Measurements from ENCODE around the gene COL8A2.

COL8A2 gene

DNA sequence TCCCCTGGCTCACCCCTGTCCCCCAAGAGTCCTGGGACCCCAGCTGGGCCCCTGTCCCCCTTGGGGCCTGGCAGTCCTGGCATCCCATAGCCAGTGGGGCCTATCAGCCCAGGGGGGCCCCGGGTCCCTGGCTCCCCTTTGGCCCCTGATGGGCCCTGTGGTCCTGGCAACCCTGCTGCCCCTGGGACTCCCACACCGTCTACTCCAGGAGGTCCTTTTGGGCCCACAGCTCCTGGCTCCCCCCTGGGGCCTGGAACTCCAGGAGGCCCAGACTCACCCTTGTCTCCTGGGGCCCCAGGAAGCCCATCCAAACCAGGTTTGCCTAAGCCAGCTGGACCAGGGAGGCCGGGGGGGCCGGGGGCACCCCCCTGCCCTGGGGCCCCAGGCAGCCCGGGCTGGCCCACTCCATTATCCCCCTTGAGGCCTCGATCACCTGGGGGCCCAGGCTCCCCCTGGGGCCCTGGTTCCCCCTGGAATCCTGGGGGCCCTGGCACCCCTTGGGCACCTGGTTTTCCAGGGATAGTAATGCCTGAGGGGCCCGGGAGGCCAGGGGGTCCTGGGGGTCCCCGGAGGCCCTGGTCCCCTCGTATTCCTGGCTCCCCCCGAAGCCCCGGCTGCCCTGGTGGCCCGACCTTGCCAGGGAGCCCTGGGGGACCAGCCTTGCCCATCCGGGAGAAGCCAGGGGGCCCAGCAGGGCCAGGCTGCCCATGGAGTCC is 26.2 kb downstream of the COL8A2 start:
- TF ChIP-seq CTCF (IDR thresholded peaks at IDR 0.05; ENCODE audit: insufficient read depth, low read length, missing control alignments): no peak
- no peak overlapping the region for H3K4me3 ChIP-seq (ENCODE audit: low read depth, low read length)
- no peak for DNase-seq (ENCODE audit: low read depth, low spot score)
- POLR2A ChIA-PET: no interaction called here
- CTCF ChIA-PET: interaction anchor here (0.6 to 18.7 kb wide), 10 partner anchors 8 to 321 kb away, joined by 3 to 453 read pairs (median 8); partner anchors contain the start of gene TRAPPC3

GRCh38 chr1:36097693-36098585 is 27.1 kb downstream of the COL8A2 start:
- ChIA-PET CTCF (interaction anchor here (0.6 to 18.7 kb wide), 16 partner anchors 9 to 322 kb away, joined by 3 to 453 read pairs (median 5); partner anchors contain the start of gene TRAPPC3), POLR2A (interaction anchor here (0.6 kb wide), 1 partner anchor 100 kb away, joined by 3 read pairs; no protein-coding TSS in a partner anchor)
- no peak for DNase-seq (ENCODE audit: low read depth, low spot score)
- H3K4me3 ChIP-seq (ENCODE audit: low read depth, low read length): no peak overlapping the region
- TF ChIP-seq CTCF (IDR thresholded peaks at IDR 0.05; ENCODE audit: insufficient read depth, low read length, missing control alignments): no peak

- POLR2A ChIA-PET: interaction anchor here (0.6 kb wide), 1 partner anchor 102 kb away, joined by 3 read pairs; no protein-coding TSS in a partner anchor
- H3K4me3 ChIP-seq (ENCODE audit: low read depth, low read length): no peak overlapping the region
- TF ChIP-seq CTCF (IDR thresholded peaks at IDR 0.05; ENCODE audit: insufficient read depth, low read length, missing control alignments): peak; percentile 52
- CTCF ChIA-PET: interaction anchor here (0.6 to 18.7 kb wide), 14 partner anchors 9 to 292 kb away, joined by 3 to 453 read pairs (median 4); partner anchors contain the start of gene TRAPPC3
- no peak for DNase-seq (ENCODE audit: low read depth, low spot score)
Measured at GRCh38 chr1:36096500-36097432, 28.3 kb downstream of the COL8A2 start.

DNA sequence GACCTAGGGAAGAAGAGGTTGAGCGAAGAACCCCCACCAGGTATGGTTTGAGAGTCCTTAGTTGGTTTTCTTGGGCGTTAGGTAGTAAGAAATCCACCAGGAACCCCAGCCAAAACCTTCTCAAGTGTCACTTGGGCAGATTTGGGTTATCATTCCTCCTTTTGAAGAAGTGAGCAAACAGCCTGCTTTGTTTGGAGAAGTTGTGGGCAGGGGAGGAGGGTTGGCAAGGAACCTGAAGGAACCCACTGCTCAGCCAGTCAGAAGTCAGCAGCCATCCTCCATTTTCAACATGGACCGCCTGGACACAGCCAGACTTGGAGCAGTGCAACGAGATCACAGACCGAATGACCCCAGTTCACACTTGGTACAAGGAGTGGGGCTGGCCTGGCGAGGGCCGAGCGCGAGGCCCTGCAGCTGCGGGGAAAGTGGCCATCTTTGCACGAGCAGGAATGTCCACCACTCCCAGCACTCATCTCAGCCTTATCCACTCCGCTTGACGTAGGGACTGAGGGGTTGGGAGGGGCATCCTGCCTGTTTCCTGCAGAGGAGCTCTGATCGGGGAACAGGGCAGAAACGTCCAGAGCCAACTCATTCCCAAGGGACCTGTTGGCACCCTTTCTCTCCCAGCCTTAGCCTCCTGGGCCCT is 29.1 kb downstream of the COL8A2 start:
- H3K4me3 ChIP-seq (ENCODE audit: low read depth, low read length): no peak overlapping the region
- ChIA-PET CTCF (interaction anchor here (0.6 to 18.7 kb wide), 10 partner anchors 9 to 291 kb away, joined by 3 to 453 read pairs (median 8); partner anchors contain the start of gene TRAPPC3), POLR2A (no interaction called here)
- no peak for TF ChIP-seq CTCF (IDR thresholded peaks at IDR 0.05; ENCODE audit: insufficient read depth, low read length, missing control alignments)
- no peak for DNase-seq (ENCODE audit: low read depth, low spot score)

- TF ChIP-seq CTCF (IDR thresholded peaks at IDR 0.05; ENCODE audit: insufficient read depth, low read length, missing control alignments): no peak
- CTCF ChIA-PET: interaction anchor here (0.7 to 18.7 kb wide), 9 partner anchors 8 to 206 kb away, joined by 3 to 453 read pairs (median 7); no protein-coding TSS in a partner anchor
- POLR2A ChIA-PET: no interaction called here
Measured at GRCh38 chr1:36094621-36095061, 30.4 kb downstream of the COL8A2 start.

More at GRCh38 chr1:36094621-36095061, 30.4 kb downstream of the COL8A2 start:
- no peak for DNase-seq (ENCODE audit: low read depth, low spot score)
- H3K4me3 ChIP-seq (ENCODE audit: low read depth, low read length): no peak overlapping the region
